MCF 10A (cell line): ENCODE results near the gene ADK. TPM values are rescaled to one million over a fixed set of nuclear protein-coding genes. Genes with fewer than 3 reads are reported as not detected.

Experiments used
- BruUV-seq: library from RNA; stranded (reverse); fragments of 400-500 nt; replicated peaks from 2 replicates; lab custom pipeline; 2021; lab: Mats Ljungman, UMichigan
- CTCF ChIA-PET: fragments of 300-600 bp; sonication (Branson Sonifier 250); formaldehyde crosslinking; extraction: SDS; loops from one replicate; lab custom pipeline; 2021; ENCODE audit warnings: antibody characterized with exemption, inconsistent platforms; lab: Yijun Ruan, JAX
- POLR2A ChIA-PET: fragments of 300-600, 350-650 bp; sonication (Branson Sonifier 250); formaldehyde crosslinking; extraction: SDS; loops from one replicate; lab custom pipeline; 2020; ENCODE audit warnings: antibody characterized with exemption, inconsistent platforms; lab: Yijun Ruan, JAX
- DNase-seq: peaks from one replicate; pipeline ENCODE4 v3.0.0-alpha.2; 2018; ENCODE audit not compliant: unreplicated experiment
- H3K27ac Mint-ChIP-seq: one replicate; pipeline ENCODE4 v1.8.0; 2022; ENCODE audit warnings: mild to moderate bottlenecking, low read depth, mixed read lengths; ENCODE audit not compliant: unreplicated experiment
- H3K27me3 Mint-ChIP-seq: one replicate; pipeline ENCODE4 v1.8.0; 2022; ENCODE audit warnings: mixed read lengths; ENCODE audit not compliant: insufficient read depth, unreplicated experiment
- H3K36me3 Mint-ChIP-seq: one replicate; pipeline ENCODE4 v1.8.0; 2022; ENCODE audit warnings: mild to moderate bottlenecking, moderate library complexity, mixed read lengths; ENCODE audit not compliant: insufficient read depth, unreplicated experiment
- H3K4me1 Mint-ChIP-seq: one replicate; pipeline ENCODE4 v1.8.0; 2022; ENCODE audit warnings: mixed read lengths; ENCODE audit not compliant: insufficient read depth, unreplicated experiment
- H3K4me3 Mint-ChIP-seq: one replicate; pipeline ENCODE4 v1.8.0; 2022; ENCODE audit warnings: mild to moderate bottlenecking, moderate library complexity, mixed read lengths; ENCODE audit not compliant: unreplicated experiment
- H3K9me3 Mint-ChIP-seq: one replicate; pipeline ENCODE4 v1.8.0; 2022; ENCODE audit warnings: mixed read lengths; ENCODE audit not compliant: unreplicated experiment
- intact Hi-C: fragments of 100-400 bp; cut with micrococcal nuclease; formaldehyde crosslinking; loops from 2 replicates; pipeline ENCODE4 v1.14.1; 2022
- total RNA-seq: library from RNA; stranded (reverse); gene quantifications from 2 replicates; pipeline ENCODE4 v1.2.3, GENCODE V29; 2022
- TF ChIP-seq, protein P1 (sequence below): fragments of 200-600 bp; IDR thresholded peaks from one replicate; pipeline ENCODE4 v1.8.0; 2022; ENCODE audit warnings: antibody characterized with exemption, mild to moderate bottlenecking; ENCODE audit not compliant: unreplicated experiment

ADK gene
- total RNA-seq, 1 experiment from 2014 or later, result 98.6 TPM

DNA sequence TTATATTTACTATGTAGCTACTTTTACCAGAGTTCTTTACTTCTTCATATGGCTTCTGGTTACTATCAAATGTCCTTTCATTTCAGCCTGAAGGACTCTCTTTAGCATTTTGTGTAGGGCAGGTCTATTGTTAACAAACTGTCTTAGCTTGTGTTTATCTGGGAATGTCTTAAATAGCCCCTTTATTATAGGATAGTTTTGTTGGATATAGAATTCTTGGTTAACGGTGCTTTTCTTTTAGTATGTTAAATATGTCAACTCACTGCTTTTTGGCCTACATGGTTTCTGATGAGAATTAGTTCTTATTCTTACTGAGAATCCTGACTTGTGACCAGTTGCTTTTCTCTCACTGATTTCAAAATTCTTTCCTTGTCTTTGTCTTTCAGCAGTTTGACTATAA lies 169.0 kb downstream of the ADK start:
- no peak overlapping the region for H3K4me3 Mint-ChIP-seq
- DNase-seq, result no peak
- H3K4me1 Mint-ChIP-seq, result peaks cover 8% of the 10 kb centered on the region
- no peak overlapping the region for H3K27ac Mint-ChIP-seq
- TF ChIP-seq, protein P1, sequence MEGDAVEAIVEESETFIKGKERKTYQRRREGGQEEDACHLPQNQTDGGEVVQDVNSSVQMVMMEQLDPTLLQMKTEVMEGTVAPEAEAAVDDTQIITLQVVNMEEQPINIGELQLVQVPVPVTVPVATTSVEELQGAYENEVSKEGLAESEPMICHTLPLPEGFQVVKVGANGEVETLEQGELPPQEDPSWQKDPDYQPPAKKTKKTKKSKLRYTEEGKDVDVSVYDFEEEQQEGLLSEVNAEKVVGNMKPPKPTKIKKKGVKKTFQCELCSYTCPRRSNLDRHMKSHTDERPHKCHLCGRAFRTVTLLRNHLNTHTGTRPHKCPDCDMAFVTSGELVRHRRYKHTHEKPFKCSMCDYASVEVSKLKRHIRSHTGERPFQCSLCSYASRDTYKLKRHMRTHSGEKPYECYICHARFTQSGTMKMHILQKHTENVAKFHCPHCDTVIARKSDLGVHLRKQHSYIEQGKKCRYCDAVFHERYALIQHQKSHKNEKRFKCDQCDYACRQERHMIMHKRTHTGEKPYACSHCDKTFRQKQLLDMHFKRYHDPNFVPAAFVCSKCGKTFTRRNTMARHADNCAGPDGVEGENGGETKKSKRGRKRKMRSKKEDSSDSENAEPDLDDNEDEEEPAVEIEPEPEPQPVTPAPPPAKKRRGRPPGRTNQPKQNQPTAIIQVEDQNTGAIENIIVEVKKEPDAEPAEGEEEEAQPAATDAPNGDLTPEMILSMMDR, result no peak
- POLR2A ChIA-PET, result no interaction called here
- intact Hi-C loops, result no loop called here
- no peaks in the 10 kb centered on the region for H3K27me3 Mint-ChIP-seq
- CTCF ChIA-PET, result interaction anchor here (0.6 to 0.7 kb wide), 2 partner anchors 26 to 27 kb away, joined by 3 read pairs; no protein-coding TSS in a partner anchor
- BruUV-seq, result no TSS peak
- H3K36me3 Mint-ChIP-seq, result peaks cover 2% of the 10 kb centered on the region
- H3K9me3 Mint-ChIP-seq, result peaks cover 11% of the 10 kb centered on the region

DNA sequence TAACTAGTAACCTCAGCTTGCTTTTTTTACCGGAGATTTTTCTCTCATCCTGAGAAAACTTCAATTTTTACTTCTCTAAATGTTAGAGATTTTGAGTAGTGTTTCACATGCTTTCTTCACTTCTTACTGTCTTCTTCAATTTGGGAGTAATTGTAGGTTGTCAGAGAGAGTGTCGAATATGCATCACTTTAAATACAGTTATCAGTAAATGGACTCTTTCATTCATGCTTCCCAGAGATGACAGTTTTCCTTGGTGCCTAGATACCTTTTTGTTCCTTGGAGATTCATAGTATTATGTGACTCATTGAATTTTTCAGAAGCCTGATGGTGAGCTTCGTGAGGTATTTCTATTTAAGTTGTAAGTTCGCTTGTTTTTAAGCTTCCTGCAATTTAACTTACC lies 169.7 kb downstream of the ADK start:
- intact Hi-C loops, result no loop called here
- Mint-ChIP-seq H3K36me3 (peaks cover 9% of the 10 kb centered on the region), H3K27ac (no peak overlapping the region), H3K4me1 (peaks cover 8% of the 10 kb centered on the region), H3K9me3 (peaks cover 11% of the 10 kb centered on the region), H3K27me3 (no peaks in the 10 kb centered on the region), H3K4me3 (no peak overlapping the region)
- ChIA-PET POLR2A (interaction anchor here (0.7 to 1.4 kb wide), 2 partner anchors 11 to 384 kb away, joined by 3 to 6 read pairs; no protein-coding TSS in a partner anchor), CTCF (no interaction called here)
- DNase-seq, result no peak
- BruUV-seq, result no TSS peak
- TF ChIP-seq, protein P1, result no peak

DNA sequence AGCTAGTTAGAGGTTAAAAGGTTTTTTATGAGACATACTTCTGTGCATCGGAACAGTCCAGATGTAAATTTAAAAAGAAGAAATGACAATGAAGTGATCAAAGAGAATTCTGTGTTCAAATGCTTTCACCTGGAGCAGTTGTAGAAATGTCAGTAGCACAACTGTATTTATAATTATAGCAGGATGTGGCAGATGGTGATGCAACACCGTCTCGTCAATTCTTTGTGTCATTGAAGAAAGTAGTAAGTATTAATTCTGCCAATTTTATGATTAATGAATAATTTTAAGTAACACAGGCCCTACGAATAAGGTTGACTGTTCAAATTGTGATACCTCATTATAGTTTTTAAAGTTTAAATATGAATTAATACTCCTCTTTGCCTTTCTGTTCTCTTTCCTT lies 171.1 kb downstream of the ADK start:
- BruUV-seq, result no TSS peak
- peak; percentile 10 for DNase-seq
- TF ChIP-seq, protein P1, result no peak
- Mint-ChIP-seq H3K4me1 (peaks cover 8% of the 10 kb centered on the region), H3K9me3 (peaks cover 11% of the 10 kb centered on the region), H3K27ac (no peak overlapping the region), H3K36me3 (peaks cover 12% of the 10 kb centered on the region), H3K27me3 (no peaks in the 10 kb centered on the region), H3K4me3 (peak overlapping the region; percentile 29)
- intact Hi-C loops, result no loop called here
- CTCF ChIA-PET, result no interaction called here
- POLR2A ChIA-PET, result interaction anchor here (0.8 to 1.6 kb wide), 4 partner anchors 10 to 39 kb away, joined by 3 to 6 read pairs (median 4); no protein-coding TSS in a partner anchor

DNA sequence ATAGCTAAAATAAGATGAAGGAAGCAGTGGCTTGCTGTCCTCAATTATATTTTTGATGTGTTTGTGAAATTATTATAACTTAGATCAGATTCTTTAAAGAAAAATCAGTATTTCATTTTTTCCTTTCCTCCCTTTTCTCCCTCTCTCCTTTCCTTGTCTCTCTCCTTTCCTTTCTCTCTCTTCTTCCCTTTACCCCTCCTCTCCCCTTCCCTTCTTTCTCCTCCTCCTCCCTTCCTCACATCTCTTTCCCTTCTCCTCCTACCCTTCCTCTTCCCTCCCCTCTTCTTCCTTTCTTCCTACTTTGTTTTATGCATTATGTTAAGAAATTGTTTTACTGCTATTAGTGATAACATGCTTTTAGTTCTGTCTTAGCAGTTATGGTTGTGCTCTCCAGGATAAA lies 171.5 kb downstream of the ADK start:
- no TSS peak for BruUV-seq
- Mint-ChIP-seq H3K27ac (no peak overlapping the region), H3K9me3 (peaks cover 11% of the 10 kb centered on the region), H3K27me3 (no peaks in the 10 kb centered on the region), H3K4me3 (peak overlapping the region; percentile 29), H3K4me1 (peaks cover 8% of the 10 kb centered on the region), H3K36me3 (peaks cover 12% of the 10 kb centered on the region)
- TF ChIP-seq, protein P1, result no peak
- no peak for DNase-seq
- ChIA-PET POLR2A (interaction anchor here (1.6 kb wide), 2 partner anchors 29 to 39 kb away, joined by 3 to 5 read pairs; no protein-coding TSS in a partner anchor), CTCF (no interaction called here)
- intact Hi-C loops, result no loop called here
